ENCODE results near the gene FARS2.

- TF ChIP-seq CTCF (IDR thresholded peaks at IDR 0.05; ENCODE audit: extremely low read depth in 1 of 2, insufficient read depth in 1 of 2, low read depth in 1 of 2, low read length in 2 of 2) (no peak), POLR2A (IDR thresholded peaks at IDR 0.05; ENCODE audit: low read depth, low read length) (no peak), MYC (IDR thresholded peaks at IDR 0.05; ENCODE audit: low read depth, low read length) (no peak), POLR2AphosphoS5 (IDR thresholded peaks at IDR 0.05; ENCODE audit: insufficient read depth, low read depth, low read length) (no peak), MAX (IDR thresholded peaks at IDR 0.05; ENCODE audit: insufficient read depth, insufficient read length) (no peak), EZH2 (IDR thresholded peaks at IDR 0.05; ENCODE audit: borderline replicate concordance, low read depth, low read length, severe bottlenecking) (no peak), GATA2 (IDR thresholded peaks at IDR 0.05; ENCODE audit: insufficient read depth, insufficient read length, low read depth, low read length) (no peak), FOS (IDR thresholded peaks at IDR 0.05; ENCODE audit: borderline replicate concordance, insufficient read depth, low read length) (no peak)
Observed at GRCh38 chr6:5367510-5367909, 106.2 kb downstream of the FARS2 start.
